GM10266 (cell line): Measurements from ENCODE around the gene CPLX3.
A peak's percentile ranks its signal among the peaks of the same experiment; 100 is the strongest.

ENCODE experiments used
- DNase-seq: peaks from one replicate; pipeline ENCODE4 v3.0.0; 2012; ENCODE audit errors: extremely low spot score
- TF ChIP-seq, protein P1 (sequence below): IDR thresholded peaks from 2 replicates; pipeline ENCODE4 v1.5.1; 2012; ENCODE audit warnings: mild to moderate bottlenecking, low read depth; ENCODE audit not compliant: control insufficient read depth, insufficient read depth; ENCODE audit errors: missing control alignments

Gene CPLX3

DNA sequence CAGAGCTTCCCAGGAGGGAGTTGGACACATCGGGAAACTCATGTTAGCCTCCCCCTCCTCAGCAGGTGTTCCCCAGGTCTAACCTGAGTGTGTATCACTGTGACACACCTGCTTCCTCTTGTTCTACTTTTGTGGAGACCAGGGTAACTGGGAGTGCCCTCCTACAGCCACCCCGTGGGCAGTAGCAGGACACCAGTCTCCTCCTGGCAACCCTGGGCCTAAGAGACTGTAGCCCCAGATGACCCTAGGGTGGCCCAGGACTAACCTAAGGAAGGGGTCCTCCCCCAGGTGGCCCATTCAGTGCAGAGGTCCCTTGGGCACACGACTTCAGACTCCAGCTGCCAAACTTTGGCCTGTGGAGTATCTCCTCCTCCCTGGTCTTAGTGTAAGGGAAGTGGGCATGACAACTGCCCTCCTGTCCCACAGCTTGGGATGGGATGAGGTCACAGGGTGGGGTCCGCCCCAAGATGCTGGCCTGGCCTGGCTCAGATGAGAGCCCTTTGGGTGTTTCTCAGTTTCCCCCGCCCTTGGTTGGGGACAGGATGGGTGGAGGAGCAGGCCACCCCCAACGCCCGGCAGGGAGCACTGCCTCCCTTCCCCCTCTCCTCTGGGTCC lies 39.8 kb upstream of the CPLX3 start:
- TF ChIP-seq, protein P1, sequence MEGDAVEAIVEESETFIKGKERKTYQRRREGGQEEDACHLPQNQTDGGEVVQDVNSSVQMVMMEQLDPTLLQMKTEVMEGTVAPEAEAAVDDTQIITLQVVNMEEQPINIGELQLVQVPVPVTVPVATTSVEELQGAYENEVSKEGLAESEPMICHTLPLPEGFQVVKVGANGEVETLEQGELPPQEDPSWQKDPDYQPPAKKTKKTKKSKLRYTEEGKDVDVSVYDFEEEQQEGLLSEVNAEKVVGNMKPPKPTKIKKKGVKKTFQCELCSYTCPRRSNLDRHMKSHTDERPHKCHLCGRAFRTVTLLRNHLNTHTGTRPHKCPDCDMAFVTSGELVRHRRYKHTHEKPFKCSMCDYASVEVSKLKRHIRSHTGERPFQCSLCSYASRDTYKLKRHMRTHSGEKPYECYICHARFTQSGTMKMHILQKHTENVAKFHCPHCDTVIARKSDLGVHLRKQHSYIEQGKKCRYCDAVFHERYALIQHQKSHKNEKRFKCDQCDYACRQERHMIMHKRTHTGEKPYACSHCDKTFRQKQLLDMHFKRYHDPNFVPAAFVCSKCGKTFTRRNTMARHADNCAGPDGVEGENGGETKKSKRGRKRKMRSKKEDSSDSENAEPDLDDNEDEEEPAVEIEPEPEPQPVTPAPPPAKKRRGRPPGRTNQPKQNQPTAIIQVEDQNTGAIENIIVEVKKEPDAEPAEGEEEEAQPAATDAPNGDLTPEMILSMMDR, result no peak
- DNase-seq, result no peak

DNA sequence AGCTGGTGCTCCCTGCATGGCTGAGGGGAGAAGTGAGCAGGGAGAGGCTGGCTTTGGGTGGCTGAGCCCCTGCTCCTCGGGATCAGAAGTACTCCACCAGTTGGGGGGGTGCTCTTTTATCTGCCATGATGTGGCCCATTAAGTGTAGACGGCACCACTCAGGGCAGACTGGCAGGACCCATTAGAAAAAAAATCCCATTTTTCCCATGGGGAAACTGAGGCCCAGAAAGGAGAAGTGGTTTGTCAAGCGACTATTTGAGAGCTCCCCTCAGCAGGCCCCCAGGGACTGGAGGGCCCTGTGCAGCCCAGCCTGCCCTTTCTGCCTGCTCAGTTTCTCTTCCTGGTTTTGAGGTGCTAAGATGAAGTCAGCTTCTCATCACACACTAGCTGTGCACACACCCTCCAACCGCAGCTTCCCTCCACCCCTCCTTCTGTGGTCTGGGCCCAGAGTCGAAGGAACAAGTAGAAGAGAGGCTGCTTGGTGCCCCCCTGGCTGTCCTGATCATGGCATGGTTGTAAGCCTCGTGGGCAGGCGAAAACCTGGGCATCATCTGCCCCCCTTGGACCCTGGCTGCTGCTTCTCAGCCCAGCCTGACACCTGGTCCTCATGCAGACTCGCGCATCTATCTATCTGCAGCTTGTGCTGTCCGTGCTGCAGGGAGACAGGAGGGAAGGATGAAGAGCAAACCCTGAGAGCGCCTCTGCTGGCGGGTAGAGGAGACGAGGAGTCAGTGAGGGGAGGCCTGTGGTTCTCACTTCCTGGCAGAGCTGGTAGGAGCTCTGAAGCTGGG lies 39.0 kb upstream of the CPLX3 start:
- TF ChIP-seq, protein P1, result peak; percentile 79
- DNase-seq, result peak; percentile 85

DNA sequence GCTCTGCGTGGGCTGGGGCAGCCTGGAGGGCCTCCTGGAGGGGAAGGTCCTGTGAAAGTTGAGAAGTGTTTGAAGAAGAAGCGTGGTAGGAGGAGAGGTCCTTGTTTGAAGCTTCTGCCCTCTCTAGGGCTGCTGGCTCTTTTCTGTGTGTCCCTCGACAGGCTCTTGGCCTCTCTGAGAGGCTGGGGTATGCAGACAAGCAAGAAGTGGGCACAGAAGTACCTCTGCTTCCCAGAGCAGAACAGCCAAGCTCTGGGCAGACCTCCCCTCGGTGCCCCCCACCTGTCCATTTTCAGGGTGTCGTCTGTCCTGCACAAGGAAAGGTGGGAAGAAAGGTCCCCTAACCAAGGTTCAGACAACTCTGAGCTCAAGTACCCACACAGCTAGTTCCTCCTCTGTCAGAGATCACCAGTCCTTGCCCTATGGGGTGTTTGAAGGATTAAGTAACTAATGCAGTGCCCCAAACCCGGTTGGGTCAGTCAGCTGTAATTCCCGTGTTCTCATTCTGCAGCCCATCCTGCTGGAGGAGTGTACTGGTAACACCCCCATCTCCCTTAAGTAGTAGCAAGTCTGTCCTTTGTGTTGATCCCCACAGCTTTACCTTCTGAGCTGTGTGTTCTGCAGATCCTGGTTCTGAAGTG lies 38.3 kb upstream of the CPLX3 start:
- no peak for DNase-seq
- TF ChIP-seq, protein P1, result no peak

DNA sequence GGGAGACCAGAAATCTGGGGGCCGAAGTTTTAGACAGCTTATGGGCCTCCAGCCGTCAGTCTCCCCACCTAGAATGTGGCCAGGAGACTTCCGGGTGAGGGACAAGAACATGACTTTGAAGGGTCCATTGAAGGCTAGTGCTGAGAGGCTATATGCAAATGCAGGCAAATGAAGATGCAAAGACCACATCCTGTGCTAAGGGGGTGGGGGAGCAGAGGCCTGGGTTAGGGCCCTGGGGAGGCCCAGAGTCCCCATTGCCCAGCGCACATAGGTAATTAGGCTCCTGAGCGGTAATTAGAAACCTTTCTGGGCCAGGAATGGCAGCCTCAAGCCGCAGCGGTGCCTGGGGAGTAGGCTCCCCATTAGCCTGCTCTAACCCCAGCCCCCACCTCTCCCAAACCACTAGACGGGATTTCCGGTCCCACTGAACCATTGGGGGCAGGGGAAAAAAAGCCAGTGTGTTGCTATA lies 37.7 kb upstream of the CPLX3 start:
- TF ChIP-seq, protein P1, result no peak

DNA sequence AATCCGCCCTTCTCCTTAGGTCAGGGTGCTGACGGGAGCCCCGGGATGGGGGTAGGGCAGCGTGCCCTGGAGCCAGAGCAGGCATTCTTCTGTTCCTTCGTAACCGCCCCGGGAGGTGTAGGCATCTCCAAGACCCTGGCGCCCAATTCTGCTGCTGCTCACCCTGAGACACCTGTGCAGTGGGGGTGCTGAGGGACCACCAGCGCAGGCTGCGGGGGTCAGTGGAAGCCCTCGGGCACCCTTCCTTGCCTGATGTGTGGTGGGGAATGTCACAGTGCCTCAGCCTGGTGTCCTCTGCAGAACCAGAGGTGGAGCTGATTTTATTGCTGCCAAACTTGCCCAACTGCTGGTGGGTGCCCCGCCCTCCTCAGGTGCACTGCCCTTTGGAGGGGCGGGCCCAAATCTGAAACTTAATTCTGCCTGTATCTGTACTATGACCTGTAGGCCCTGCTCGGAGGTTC lies 37.2 kb upstream of the CPLX3 start:
- TF ChIP-seq, protein P1, result no peak
- no peak for DNase-seq

More for the DNA sequence above, 37.7 kb upstream of the CPLX3 start:
- peak; percentile 73 for DNase-seq

DNA sequence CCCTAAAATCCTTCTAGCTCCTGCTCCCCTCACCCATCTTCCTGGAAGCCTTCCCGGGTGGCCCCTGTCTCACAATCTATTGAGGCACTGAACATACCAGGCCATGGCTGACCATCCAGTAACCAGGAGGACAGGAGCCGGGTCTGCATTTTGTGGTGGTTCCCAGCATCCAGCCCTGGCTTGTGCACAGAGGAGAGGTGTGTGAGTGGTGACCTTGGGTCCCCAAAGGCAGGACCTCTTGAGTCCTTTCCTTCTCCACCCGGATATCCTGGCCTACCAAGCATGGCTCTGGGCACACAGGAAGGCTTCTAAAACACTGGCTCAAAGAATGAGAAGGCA lies 36.7 kb upstream of the CPLX3 start:
- no peak for DNase-seq
- TF ChIP-seq, protein P1, result no peak
